H9 (cell line): ENCODE measurements around the gene KRTAP12-2. TPM values are rescaled to one million over a fixed set of nuclear protein-coding genes. Genes with fewer than 3 reads are reported as not detected.

ENCODE experiments used
- DNase-seq: peaks from one replicate; pipeline ENCODE4 v3.0.0-alpha.2; 2017
- H2AFZ ChIP-seq: one replicate; pipeline ENCODE4 v1.6.1; 2013; ENCODE audit warnings: mild to moderate bottlenecking, low read length, control low read depth, moderate library complexity
- H2AK5ac ChIP-seq: 2 replicates; pipeline ENCODE4 v1.6.1; 2013; ENCODE audit warnings: low read length, control low read depth, mixed read lengths; ENCODE audit not compliant: insufficient read length
- H2BK120ac ChIP-seq: one replicate; pipeline ENCODE4 v1.6.1; 2013; ENCODE audit warnings: low read depth, mild to moderate bottlenecking, low read length, control low read depth, inconsistent platforms; ENCODE audit not compliant: poor library complexity, severe bottlenecking
- H2BK12ac ChIP-seq: 2 replicates; pipeline ENCODE4 v1.6.1; 2013; ENCODE audit warnings: low read length, control low read depth, mixed read lengths, low read depth; ENCODE audit not compliant: insufficient read length
- H2BK15ac ChIP-seq: 2 replicates; pipeline ENCODE4 v1.6.1; 2013; ENCODE audit warnings: low read depth, low read length, control low read depth
- H2BK20ac ChIP-seq: one replicate; pipeline ENCODE4 v1.6.1; 2013; ENCODE audit warnings: low read depth, mild to moderate bottlenecking, low read length, control low read depth, inconsistent platforms; ENCODE audit not compliant: poor library complexity, severe bottlenecking
- H2BK5ac ChIP-seq: 2 replicates; pipeline ENCODE4 v1.6.1; 2013; ENCODE audit warnings: low read length, control low read depth, mixed read lengths; ENCODE audit not compliant: insufficient read length
- H3K14ac ChIP-seq: 2 replicates; pipeline ENCODE4 v1.6.1; 2013; ENCODE audit warnings: low read length, control low read depth; ENCODE audit not compliant: insufficient read depth
- H3K18ac ChIP-seq: 2 replicates; pipeline ENCODE4 v1.6.1; 2013; ENCODE audit warnings: low read depth, mild to moderate bottlenecking, mixed read lengths, low read length, control low read depth; ENCODE audit not compliant: insufficient read length
- H3K23ac ChIP-seq: 2 replicates; pipeline ENCODE4 v1.6.1; 2013; ENCODE audit warnings: low read length, control low read depth, mixed read lengths, low read depth; ENCODE audit not compliant: insufficient read length
- H3K23me2 ChIP-seq: 2 replicates; pipeline ENCODE4 v1.6.1; 2013; ENCODE audit warnings: low read depth, mild to moderate bottlenecking, mixed read lengths, low read length, control low read depth; ENCODE audit not compliant: insufficient read length, poor library complexity, severe bottlenecking
- H3K27ac ChIP-seq: 2 replicates; pipeline ENCODE4 v1.5.1; 2013; ENCODE audit warnings: low read length, control low read depth, mixed read lengths, low read depth; ENCODE audit not compliant: insufficient read length
- H3K27me3 ChIP-seq: 2 replicates; pipeline ENCODE4 v1.6.1; 2013; ENCODE audit warnings: low read length, control low read depth, inconsistent platforms; ENCODE audit not compliant: insufficient read depth
- H3K4ac ChIP-seq: 2 replicates; pipeline ENCODE4 v1.6.1; 2013; ENCODE audit warnings: low read depth, mild to moderate bottlenecking, control low read depth, inconsistent platforms, low read length, moderate library complexity
- H3K4me1 ChIP-seq: 2 replicates; pipeline ENCODE4 v1.6.1; 2013; ENCODE audit warnings: low read length, control low read depth, inconsistent platforms; ENCODE audit not compliant: insufficient read depth
- H3K4me2 ChIP-seq: 2 replicates; pipeline ENCODE4 v1.6.1; 2013; ENCODE audit warnings: low read length, control low read depth, mixed read lengths; ENCODE audit not compliant: insufficient read length, insufficient read depth
- H3K56ac ChIP-seq: 2 replicates; pipeline ENCODE4 v1.6.1; 2013; ENCODE audit warnings: low read depth, mild to moderate bottlenecking, mixed read lengths, low read length, control low read depth; ENCODE audit not compliant: insufficient read length
- H3K79me1 ChIP-seq: 2 replicates; pipeline ENCODE4 v1.6.1; 2013; ENCODE audit warnings: low read depth, mild to moderate bottlenecking, moderate library complexity, low read length, control low read depth, inconsistent platforms; ENCODE audit not compliant: insufficient read depth, poor library complexity, severe bottlenecking
- H3K79me2 ChIP-seq: 2 replicates; pipeline ENCODE4 v1.6.1; 2013; ENCODE audit warnings: low read length, control low read depth, inconsistent platforms; ENCODE audit not compliant: insufficient read depth
- H3K9ac ChIP-seq: 2 replicates; pipeline ENCODE4 v1.6.1; 2013; ENCODE audit warnings: low read length, control low read depth, mixed read lengths; ENCODE audit not compliant: insufficient read length; ENCODE audit errors: extremely low read depth
- H3K9me3 ChIP-seq: one replicate; pipeline ENCODE4 v1.6.1; 2013; ENCODE audit warnings: low read depth, low read length, inconsistent platforms; ENCODE audit not compliant: control insufficient read depth
- H3T11ph ChIP-seq: one replicate; pipeline ENCODE4 v1.6.1; 2013; ENCODE audit warnings: mild to moderate bottlenecking, low read length, control low read depth, inconsistent platforms
- H4K20me1 ChIP-seq: one replicate; pipeline ENCODE4 v1.6.1; 2013; ENCODE audit not compliant: control insufficient read depth, insufficient read length, insufficient read depth
- H4K5ac ChIP-seq: 2 replicates; pipeline ENCODE4 v1.6.1; 2013; ENCODE audit warnings: low read depth, mild to moderate bottlenecking, mixed read lengths, low read length, control low read depth; ENCODE audit not compliant: insufficient read length
- H4K8ac ChIP-seq: replicated peaks from 2 replicates; pipeline ENCODE4 v1.6.1; 2013; ENCODE audit warnings: low read length, control low read depth, mixed read lengths, low read depth; ENCODE audit not compliant: insufficient read length
- H4K91ac ChIP-seq: 2 replicates; pipeline ENCODE4 v1.6.1; 2013; ENCODE audit warnings: low read depth, mild to moderate bottlenecking, moderate library complexity, mixed read lengths, low read length, control low read depth; ENCODE audit not compliant: insufficient read length
- H3K27ac Mint-ChIP-seq, 3 experiments: 2 replicates in 2 of 3; 3 replicates in 1 of 3; pipeline ENCODE4 v1.8.0; 2020 to 2021; ENCODE audit warnings: mixed read lengths in 3 of 3, mild to moderate bottlenecking in 1 of 3, moderate library complexity in 1 of 3
- H3K27me3 Mint-ChIP-seq: 2 replicates; pipeline ENCODE4 v1.8.0; 2021; ENCODE audit warnings: low read depth, mild to moderate bottlenecking, moderate library complexity, mixed read lengths
- H3K36me3 Mint-ChIP-seq, 3 experiments: 2 replicates in 2 of 3; 3 replicates in 1 of 3; pipeline ENCODE4 v1.8.0; 2020 to 2021; ENCODE audit warnings: low read depth in 3 of 3, mixed read lengths in 3 of 3; ENCODE audit not compliant: insufficient read depth in 1 of 3
- H3K4me1 Mint-ChIP-seq, 2 experiments: 2 replicates each; pipeline ENCODE4 v1.8.0; 2020; ENCODE audit warnings: mixed read lengths in 2 of 2
- H3K4me3 Mint-ChIP-seq, 2 experiments: 2 replicates in 1 of 2; 3 replicates in 1 of 2; pipeline ENCODE4 v1.8.0; 2020 to 2021; ENCODE audit warnings: mild to moderate bottlenecking in 2 of 2, mixed read lengths in 2 of 2, moderate library complexity in 1 of 2
- H3K9me3 Mint-ChIP-seq, 2 experiments: 2 replicates in 1 of 2; 3 replicates in 1 of 2; pipeline ENCODE4 v1.8.0; 2020; ENCODE audit warnings: mild to moderate bottlenecking in 2 of 2, mixed read lengths in 2 of 2, moderate library complexity in 1 of 2
- CTCF ChIP-seq: fragments of 200-600 bp; sonication (generic); conservative IDR thresholded peaks from 3 replicates; pipeline ENCODE4 v1.8.0; 2021; ENCODE audit warnings: antibody characterized with exemption, mild to moderate bottlenecking
- WGBS: extraction: QIAGEN DNeasy Blood & Tissue Kit; methylation state at CpG from one replicate; pipeline ENCODE4 v1.1.7; 2013; ENCODE audit warnings: missing lambda C conversion rate, low lambda C conversion rate, mixed read lengths; ENCODE audit not compliant: insufficient read length; ENCODE audit errors: extremely low coverage; 5-methylcytosine and 5-hydroxymethylcytosine counted together
- total RNA-seq: library from RNA; stranded (reverse); gene quantifications from 2 replicates; pipeline ENCODE4 v1.2.1, GENCODE V29; 2021

The KRTAP12-2 gene
- total RNA-seq, 1 experiment from 2014 or later, result not detected

- H3K27ac Mint-ChIP-seq, result no peak overlapping the region
- TF ChIP-seq CTCF, result no peak
- H3K9me3 Mint-ChIP-seq, result no peaks in the 10 kb centered on the region
- no peak overlapping the region for H2BK5ac ChIP-seq
- no peaks in the 10 kb centered on the region for H3K79me1 ChIP-seq
- WGBS, result no CpG with 5 or more reads among the region's 17 CpGs
- H3T11ph ChIP-seq, result no peak overlapping the region
- H3K79me2 ChIP-seq, result no peaks in the 10 kb centered on the region
- H2BK120ac ChIP-seq, result no peak overlapping the region
- H4K8ac ChIP-seq, result no peak overlapping the region
- H4K5ac ChIP-seq, result no peak overlapping the region
- H2BK15ac ChIP-seq, result no peak overlapping the region
- no peak overlapping the region for H4K91ac ChIP-seq
- H3K18ac ChIP-seq, result no peak overlapping the region
- H3K27me3 Mint-ChIP-seq, result peaks cover 94% of the 10 kb centered on the region
- H3K23ac ChIP-seq, result no peak overlapping the region
- no peak overlapping the region for H3K14ac ChIP-seq
- no peak overlapping the region for H2AK5ac ChIP-seq
- peak overlapping the region; percentile 56 to 86 for H3K4me3 Mint-ChIP-seq
- no peak overlapping the region for H3K4ac ChIP-seq
- no peak overlapping the region for H3K27ac ChIP-seq
- H3K9ac ChIP-seq, result no peak overlapping the region
- H2AFZ ChIP-seq, result no peak overlapping the region
- H3K4me1 ChIP-seq, result peaks cover 3% of the 10 kb centered on the region; the same call in 1 of the 2 replicates
- H3K4me2 ChIP-seq, result peak overlapping the region; percentile 39
- H3K56ac ChIP-seq, result no peak overlapping the region
- no peaks in the 10 kb centered on the region; a peak in 2 of 7 replicates for H3K36me3 Mint-ChIP-seq
- H3K4me1 Mint-ChIP-seq, result peaks cover 62 to 73% of the 10 kb centered on the region in 2 experiments
- peaks cover 55% of the 10 kb centered on the region; the same call in 1 of the 2 replicates for H3K27me3 ChIP-seq
- no peaks in the 10 kb centered on the region for H3K9me3 ChIP-seq
- peaks cover 38% of the 10 kb centered on the region for H3K23me2 ChIP-seq
- no peaks in the 10 kb centered on the region for H4K20me1 ChIP-seq
- H2BK20ac ChIP-seq, result no peak overlapping the region
- peak; percentile 30 for DNase-seq
- H2BK12ac ChIP-seq, result no peak overlapping the region
Observed at GRCh38 chr21:44710294-44710665, 43.6 kb upstream of the KRTAP12-2 start.
